NCI-H510A treated with DMSO at 0.1 percent for 48 hours (cell line): ENCODE results near the gene GABBR2.

Experiments
- DNase-seq: peaks from one replicate; lab custom pipeline; 2025; lab: John Stamatoyannopoulos, UW

Gene GABBR2

GRCh38 chr9:98634685-98635336 is 73.9 kb downstream of the GABBR2 start:
- no peak for DNase-seq

GRCh38 chr9:98632839-98633238 is 75.9 kb downstream of the GABBR2 start:
- DNase-seq = no peak

GRCh38 chr9:98627296-98627695 is 81.4 kb downstream of the GABBR2 start:
- DNase-seq = no peak

GRCh38 chr9:98625728-98626127 is 83.0 kb downstream of the GABBR2 start:
- DNase-seq = no peak

GRCh38 chr9:98619788-98620187 is 88.9 kb downstream of the GABBR2 start:
- no peak for DNase-seq

- DNase-seq = no peak
Observed at GRCh38 chr9:98615633-98616032, 93.1 kb downstream of the GABBR2 start.

GRCh38 chr9:98614941-98615340 is 93.8 kb downstream of the GABBR2 start:
- DNase-seq = no peak

- DNase-seq = peak; percentile 2
Observed at GRCh38 chr9:98612061-98612752, 96.5 kb downstream of the GABBR2 start.

- DNase-seq = no peak
Observed at GRCh38 chr9:98611319-98611718, 97.4 kb downstream of the GABBR2 start.

GRCh38 chr9:98610711-98611110 is 98.0 kb downstream of the GABBR2 start:
- DNase-seq = no peak

- DNase-seq = no peak
Observed at GRCh38 chr9:98610211-98610610, 98.5 kb downstream of the GABBR2 start.

GRCh38 chr9:98609646-98610045 is 99.1 kb downstream of the GABBR2 start:
- no peak for DNase-seq

- no peak for DNase-seq
Observed at GRCh38 chr9:98607787-98608186, 100.9 kb downstream of the GABBR2 start.

GRCh38 chr9:98607152-98607551 is 101.6 kb downstream of the GABBR2 start:
- DNase-seq = no peak

- DNase-seq = no peak
Observed at GRCh38 chr9:98606730-98607129, 102.0 kb downstream of the GABBR2 start.

GRCh38 chr9:98605116-98605515 is 103.6 kb downstream of the GABBR2 start:
- DNase-seq = no peak

GRCh38 chr9:98603821-98604383 is 104.8 kb downstream of the GABBR2 start:
- no peak for DNase-seq

GRCh38 chr9:98602839-98603500 is 105.8 kb downstream of the GABBR2 start:
- DNase-seq = no peak

- no peak for DNase-seq
Observed at GRCh38 chr9:98600631-98601030, 108.1 kb downstream of the GABBR2 start.

- no peak for DNase-seq
Observed at GRCh38 chr9:98599566-98600216, 109.0 kb downstream of the GABBR2 start.

- no peak for DNase-seq
Observed at GRCh38 chr9:98598861-98599260, 109.9 kb downstream of the GABBR2 start.

GRCh38 chr9:98597236-98597771 is 111.4 kb downstream of the GABBR2 start:
- no peak for DNase-seq
